HEK293T (cell line): ENCODE measurements around the gene ANK2.

Experiments used
- CTCF ChIA-PET: fragments of 350-600 bp; formaldehyde crosslinking; extraction: SDS; loops from one replicate; lab custom pipeline; 2021; ENCODE audit warnings: antibody characterized with exemption, inconsistent platforms; lab: Yijun Ruan, JAX
- POLR2A ChIA-PET: fragments of 350-600 bp; formaldehyde crosslinking; extraction: SDS; loops from one replicate; lab custom pipeline; 2020; ENCODE audit warnings: antibody characterized with exemption, inconsistent platforms; lab: Yijun Ruan, JAX
- DNase-seq: peaks from one replicate; pipeline ENCODE4 v3.0.0; 2012; ENCODE audit warnings: mixed read lengths; ENCODE audit errors: extremely low spot score
- ARNT ChIP-seq: fragments of 450-650 bp; IDR thresholded peaks from 2 replicates; pipeline ENCODE4 v1.6.1; 2017; ENCODE audit warnings: mild to moderate bottlenecking
- BHLHE40 ChIP-seq: fragments of 450-650 bp; IDR thresholded peaks from 2 replicates; pipeline ENCODE4 v1.6.1; 2016; ENCODE audit warnings: mild to moderate bottlenecking, moderate library complexity, borderline replicate concordance
- CTBP1 ChIP-seq: fragments of 450-650 bp; IDR thresholded peaks from 2 replicates; pipeline ENCODE4 v1.6.1; 2016; ENCODE audit warnings: borderline replicate concordance
- ELF4 ChIP-seq: fragments of 450-650 bp; IDR thresholded peaks from 2 replicates; pipeline ENCODE4 v1.6.1; 2017; ENCODE audit warnings: antibody characterized with exemption
- FOXA1 ChIP-seq: fragments of 450-650 bp; IDR thresholded peaks from 2 replicates; pipeline ENCODE4 v1.6.1; 2016; ENCODE audit warnings: mild to moderate bottlenecking
- FOXK2 ChIP-seq: fragments of 450-650 bp; IDR thresholded peaks from 2 replicates; pipeline ENCODE4 v1.6.1; 2016; ENCODE audit warnings: mild to moderate bottlenecking
- FOXM1 ChIP-seq: fragments of 450-650 bp; IDR thresholded peaks from 2 replicates; pipeline ENCODE4 v1.6.1; 2017; ENCODE audit warnings: mild to moderate bottlenecking, borderline replicate concordance
- HDGF ChIP-seq: fragments of 450-650 bp; IDR thresholded peaks from 2 replicates; pipeline ENCODE4 v1.6.1; 2017; ENCODE audit warnings: antibody characterized with exemption, borderline replicate concordance
- L3MBTL2 ChIP-seq: fragments of 450-650 bp; conservative IDR thresholded peaks from 2 replicates; pipeline ENCODE4 v1.6.1; 2016; ENCODE audit warnings: mild to moderate bottlenecking
- LEF1 ChIP-seq: fragments of 450-650 bp; IDR thresholded peaks from 2 replicates; pipeline ENCODE4 v1.6.1; 2017; ENCODE audit warnings: mild to moderate bottlenecking, borderline replicate concordance
- NFRKB ChIP-seq: fragments of 450-650 bp; IDR thresholded peaks from 2 replicates; pipeline ENCODE4 v1.6.1; 2016; ENCODE audit warnings: mild to moderate bottlenecking, moderate library complexity
- PKNOX1 ChIP-seq: fragments of 450-650 bp; IDR thresholded peaks from 2 replicates; pipeline ENCODE4 v1.6.1; 2016
- SP1 ChIP-seq: fragments of 450-650 bp; IDR thresholded peaks from 2 replicates; pipeline ENCODE4 v1.6.1; 2017
- SUZ12 ChIP-seq: fragments of 450-650 bp; IDR thresholded peaks from 2 replicates; pipeline ENCODE4 v1.6.1; 2016; ENCODE audit warnings: mild to moderate bottlenecking
- TARDBP ChIP-seq: fragments of 450-650 bp; IDR thresholded peaks from 2 replicates; pipeline ENCODE4 v1.6.1; 2016
- ZNF384 ChIP-seq: fragments of 450-650 bp; IDR thresholded peaks from 2 replicates; pipeline ENCODE4 v1.6.1; 2016

Gene ANK2

GRCh38 chr4:113355550-113356371 is 306.3 kb downstream of the ANK2 start:
- CTCF ChIA-PET, result interaction anchor here (0.5 kb wide), 1 partner anchor 287 kb away, joined by 4 read pairs; no protein-coding TSS in a partner anchor

GRCh38 chr4:113356453-113356852 is 307.0 kb downstream of the ANK2 start:
- CTCF ChIA-PET, result no interaction called here
- no peak for DNase-seq
- POLR2A ChIA-PET, result no interaction called here
- TF ChIP-seq ELF4 (no peak), TARDBP (no peak), ARNT (no peak), NFRKB (no peak), FOXA1 (no peak), FOXM1 (no peak), FOXK2 (no peak), SUZ12 (no peak)

More at GRCh38 chr4:113355550-113356371, 306.3 kb downstream of the ANK2 start:
- POLR2A ChIA-PET, result no interaction called here
- peak; percentile 8 for DNase-seq
- TF ChIP-seq FOXM1 (no peak), HDGF (no peak), PKNOX1 (no peak), LEF1 (no peak), L3MBTL2 (no peak), ELF4 (no peak), FOXA1 (no peak), FOXK2 (no peak), TARDBP (no peak), ARNT (no peak), NFRKB (no peak), SP1 (no peak), CTBP1 (no peak), ZNF384 (no peak), BHLHE40 (no peak), SUZ12 (no peak)

- POLR2A ChIA-PET, result no interaction called here
- DNase-seq, result no peak
- CTCF ChIA-PET, result no interaction called here
- TF ChIP-seq FOXA1 (no peak), ELF4 (no peak), FOXK2 (no peak), HDGF (no peak), FOXM1 (no peak), L3MBTL2 (no peak), NFRKB (no peak), ARNT (no peak), PKNOX1 (no peak), BHLHE40 (no peak), TARDBP (no peak), CTBP1 (no peak), SUZ12 (no peak), LEF1 (no peak), SP1 (no peak), ZNF384 (no peak)
Measured at GRCh38 chr4:113358784-113359183, 309.3 kb downstream of the ANK2 start.

GRCh38 chr4:113365377-113365776 is 315.9 kb downstream of the ANK2 start:
- CTCF ChIA-PET, result no interaction called here
- TF ChIP-seq ELF4, result no peak
- no peak for TF ChIP-seq ARNT
- no peak for TF ChIP-seq BHLHE40
- TF ChIP-seq LEF1, result no peak
- TF ChIP-seq CTBP1, result no peak
- no peak for TF ChIP-seq PKNOX1
- no peak for TF ChIP-seq HDGF
- TF ChIP-seq FOXK2, result no peak
- no peak for TF ChIP-seq FOXA1
- no peak for TF ChIP-seq SP1
- TF ChIP-seq SUZ12, result no peak
- POLR2A ChIA-PET, result no interaction called here
- no peak for DNase-seq

- ChIA-PET POLR2A (no interaction called here), CTCF (no interaction called here)
- DNase-seq, result no peak
- TF ChIP-seq ZNF384 (no peak), HDGF (no peak), ELF4 (no peak), FOXA1 (no peak), TARDBP (no peak)
Measured at GRCh38 chr4:113368056-113368455, 318.6 kb downstream of the ANK2 start.

GRCh38 chr4:113371111-113371510 is 321.7 kb downstream of the ANK2 start:
- no peak for DNase-seq
- TF ChIP-seq FOXM1 (no peak), LEF1 (no peak), FOXA1 (no peak), TARDBP (no peak), CTBP1 (no peak), ELF4 (no peak), L3MBTL2 (no peak), ARNT (no peak), ZNF384 (no peak), SUZ12 (no peak), PKNOX1 (no peak), NFRKB (no peak), HDGF (no peak), BHLHE40 (no peak), FOXK2 (no peak), SP1 (no peak)
- ChIA-PET CTCF (no interaction called here), POLR2A (no interaction called here)
